Loucy (cell line): Measurements from ENCODE around the gene ATE1.

ENCODE experiments used
- H2AFZ ChIP-seq: fragments of 200-600 bp; sonication (generic); 2 replicates; pipeline ENCODE4 v1.6.0; 2016; ENCODE audit warnings: antibody characterized with exemption, mild to moderate bottlenecking, low read length, moderate library complexity
- H3F3A ChIP-seq: fragments of 200-600 bp; 2 replicates; pipeline ENCODE4 v1.6.0; 2016; ENCODE audit warnings: antibody characterized with exemption, low read depth, mild to moderate bottlenecking
- H3K27me3 ChIP-seq: fragments of 200-600 bp; sonication (generic); 2 replicates; pipeline ENCODE4 v1.6.1; 2014; ENCODE audit warnings: low read length, mild to moderate bottlenecking; ENCODE audit not compliant: insufficient read depth, poor library complexity, severe bottlenecking
- H3K36me3 ChIP-seq: fragments of 200-600 bp; sonication (generic); 2 replicates; pipeline ENCODE4 v1.6.1; 2016; ENCODE audit warnings: low read length; ENCODE audit not compliant: insufficient read depth
- H3K4me1 ChIP-seq: fragments of 200-600 bp; sonication (generic); 2 replicates; pipeline ENCODE4 v1.5.1; 2014; ENCODE audit warnings: low read length, mild to moderate bottlenecking; ENCODE audit not compliant: insufficient read depth, poor library complexity, severe bottlenecking
- H3K4me2 ChIP-seq: fragments of 200-600 bp; sonication (generic); 2 replicates; pipeline ENCODE4 v1.6.0; 2014; ENCODE audit warnings: antibody characterized with exemption, low read length, low read depth, mild to moderate bottlenecking; ENCODE audit not compliant: poor library complexity, severe bottlenecking
- H3K4me3 ChIP-seq: fragments of 200-600 bp; sonication (generic); 2 replicates; pipeline ENCODE4 v1.5.1; 2014; ENCODE audit warnings: low read length, mild to moderate bottlenecking, mixed read lengths; ENCODE audit not compliant: poor library complexity, severe bottlenecking
- H3K79me2 ChIP-seq: fragments of 200-600 bp; sonication (generic); 2 replicates; pipeline ENCODE4 v1.6.1; 2014; ENCODE audit warnings: low read length; ENCODE audit not compliant: insufficient read depth
- H3K9ac ChIP-seq: fragments of 200-600 bp; sonication (generic); 2 replicates; pipeline ENCODE4 v1.6.0; 2014; ENCODE audit warnings: mild to moderate bottlenecking, low read depth, low read length, moderate library complexity; ENCODE audit not compliant: poor library complexity, severe bottlenecking
- H3K9me2 ChIP-seq: fragments of 200-600 bp; sonication (generic); replicated peaks from 2 replicates; pipeline ENCODE4 v1.6.1; 2016; ENCODE audit warnings: low read depth, low read length, mixed read lengths
- H3K9me3 ChIP-seq: fragments of 200-600 bp; sonication (generic); 2 replicates; pipeline ENCODE4 v1.6.1; 2014; ENCODE audit warnings: mild to moderate bottlenecking, antibody characterized with exemption, low read length, low read depth; ENCODE audit not compliant: insufficient read depth
- H4K20me1 ChIP-seq: fragments of 200-600 bp; sonication (generic); 2 replicates; pipeline ENCODE4 v1.6.0; 2014; ENCODE audit warnings: antibody characterized with exemption, low read length, mild to moderate bottlenecking; ENCODE audit not compliant: insufficient read depth, poor library complexity, severe bottlenecking
- CTCF ChIP-seq: fragments of 200-600 bp; sonication (generic); conservative IDR thresholded peaks from 2 replicates; pipeline ENCODE4 v1.5.1; 2014; ENCODE audit warnings: mild to moderate bottlenecking, antibody characterized with exemption, low read length
- EZH2phosphoT487 ChIP-seq: fragments of 200-600 bp; IDR thresholded peaks from 2 replicates; pipeline ENCODE4 v1.6.1; 2018; ENCODE audit warnings: antibody characterized with exemption, mild to moderate bottlenecking, moderate library complexity, borderline replicate concordance

ATE1 gene

GRCh38 chr10:121792198-121792597 lies 135.6 kb downstream of the ATE1 start:
- no peaks in the 10 kb centered on the region for H4K20me1 ChIP-seq

GRCh38 chr10:121791761-121792160 lies 136.1 kb downstream of the ATE1 start:
- peaks cover 8% of the 10 kb centered on the region; the same call in 1 of the 2 replicates for H3K36me3 ChIP-seq
- no peak overlapping the region for H3K9ac ChIP-seq
- H3F3A ChIP-seq, result no peaks in the 10 kb centered on the region
- no peaks in the 10 kb centered on the region for H4K20me1 ChIP-seq
- H3K9me3 ChIP-seq, result no peaks in the 10 kb centered on the region
- H3K4me1 ChIP-seq, result no peaks in the 10 kb centered on the region
- TF ChIP-seq EZH2phosphoT487 (no peak), CTCF (no peak)
- H3K4me2 ChIP-seq, result no peak overlapping the region
- no peak overlapping the region for H2AFZ ChIP-seq
- H3K79me2 ChIP-seq, result no peaks in the 10 kb centered on the region
- no peak overlapping the region for H3K4me3 ChIP-seq
- no peaks in the 10 kb centered on the region for H3K27me3 ChIP-seq
- no peaks in the 10 kb centered on the region for H3K9me2 ChIP-seq

More at GRCh38 chr10:121792198-121792597, 135.6 kb downstream of the ATE1 start:
- TF ChIP-seq CTCF (no peak), EZH2phosphoT487 (no peak)
- H3K36me3 ChIP-seq, result peaks cover 8% of the 10 kb centered on the region; the same call in 1 of the 2 replicates
- H3K4me3 ChIP-seq, result no peak overlapping the region
- H3K9me2 ChIP-seq, result no peaks in the 10 kb centered on the region
- no peak overlapping the region for H3K4me2 ChIP-seq
- no peaks in the 10 kb centered on the region for H3K9me3 ChIP-seq
- no peaks in the 10 kb centered on the region for H3F3A ChIP-seq
- no peaks in the 10 kb centered on the region for H3K27me3 ChIP-seq
- H3K9ac ChIP-seq, result no peak overlapping the region
- no peak overlapping the region for H2AFZ ChIP-seq
- H3K79me2 ChIP-seq, result no peaks in the 10 kb centered on the region
- no peaks in the 10 kb centered on the region for H3K4me1 ChIP-seq

GRCh38 chr10:121788717-121789116 lies 139.1 kb downstream of the ATE1 start:
- no peaks in the 10 kb centered on the region for H3K4me1 ChIP-seq
- no peak overlapping the region for H3K9ac ChIP-seq
- H4K20me1 ChIP-seq, result no peaks in the 10 kb centered on the region
- H3K36me3 ChIP-seq, result peaks cover 8% of the 10 kb centered on the region; the same call in 1 of the 2 replicates
- no peaks in the 10 kb centered on the region for H3K79me2 ChIP-seq
- no peaks in the 10 kb centered on the region for H3K27me3 ChIP-seq
- H2AFZ ChIP-seq, result no peak overlapping the region
- no peaks in the 10 kb centered on the region for H3K9me3 ChIP-seq
- no peaks in the 10 kb centered on the region for H3F3A ChIP-seq
- no peaks in the 10 kb centered on the region for H3K9me2 ChIP-seq
- H3K4me2 ChIP-seq, result no peak overlapping the region
- TF ChIP-seq CTCF (no peak), EZH2phosphoT487 (no peak)
- no peak overlapping the region for H3K4me3 ChIP-seq
